PC-3 (cell line): Measurements from ENCODE around the gene EVA1A.

Source experiments
- EZH2 ChIP-seq: fragments of 300-600 bp; sonication (generic); IDR thresholded peaks from one replicate; pipeline ENCODE4 v1.6.1; 2017; ENCODE audit warnings: antibody characterized with exemption, mild to moderate bottlenecking, low read length; ENCODE audit not compliant: unreplicated experiment
- EZH2phosphoT487 ChIP-seq: fragments of 300-600 bp; sonication (generic); IDR thresholded peaks from 2 replicates; pipeline ENCODE4 v1.6.1; 2018; ENCODE audit warnings: mild to moderate bottlenecking, antibody characterized with exemption, low read length, borderline replicate concordance
- TF ChIP-seq, protein P1 (sequence below): fragments of 300-600 bp; sonication (generic); conservative IDR thresholded peaks from 2 replicates; pipeline ENCODE4 v1.5.1; 2017; ENCODE audit warnings: antibody characterized with exemption, low read depth, mild to moderate bottlenecking, low read length

DNA sequence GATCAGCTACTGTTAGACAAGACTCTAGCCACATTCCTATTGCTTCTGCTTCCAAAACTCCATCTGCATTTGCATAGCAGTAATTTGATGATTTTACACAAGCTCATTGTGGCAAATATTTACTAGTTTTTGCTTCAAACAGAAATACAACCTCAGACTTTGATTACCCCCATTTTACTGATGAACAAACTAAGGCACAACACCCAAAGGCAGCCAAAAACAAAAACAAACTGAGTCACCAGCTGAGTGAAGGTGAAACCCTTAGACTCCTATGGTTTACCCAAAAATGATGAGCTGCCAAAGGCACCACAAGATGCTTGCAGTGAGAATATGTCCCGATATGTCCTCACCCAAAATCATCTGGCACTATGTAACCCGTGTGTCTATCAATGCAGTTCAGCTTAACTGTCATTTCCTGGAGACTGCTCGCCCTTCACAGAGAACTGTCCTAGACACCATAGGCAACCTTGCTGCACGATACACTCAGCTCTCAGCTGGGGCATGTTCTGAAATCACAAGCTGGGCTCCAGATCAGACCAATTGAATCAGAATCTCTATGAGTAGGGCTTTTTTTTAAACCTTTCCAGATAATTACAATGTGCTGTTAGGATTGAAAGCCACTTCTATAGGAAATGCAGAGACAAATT, 4.1 kb upstream of the EVA1A start:
- TF ChIP-seq, protein P1, sequence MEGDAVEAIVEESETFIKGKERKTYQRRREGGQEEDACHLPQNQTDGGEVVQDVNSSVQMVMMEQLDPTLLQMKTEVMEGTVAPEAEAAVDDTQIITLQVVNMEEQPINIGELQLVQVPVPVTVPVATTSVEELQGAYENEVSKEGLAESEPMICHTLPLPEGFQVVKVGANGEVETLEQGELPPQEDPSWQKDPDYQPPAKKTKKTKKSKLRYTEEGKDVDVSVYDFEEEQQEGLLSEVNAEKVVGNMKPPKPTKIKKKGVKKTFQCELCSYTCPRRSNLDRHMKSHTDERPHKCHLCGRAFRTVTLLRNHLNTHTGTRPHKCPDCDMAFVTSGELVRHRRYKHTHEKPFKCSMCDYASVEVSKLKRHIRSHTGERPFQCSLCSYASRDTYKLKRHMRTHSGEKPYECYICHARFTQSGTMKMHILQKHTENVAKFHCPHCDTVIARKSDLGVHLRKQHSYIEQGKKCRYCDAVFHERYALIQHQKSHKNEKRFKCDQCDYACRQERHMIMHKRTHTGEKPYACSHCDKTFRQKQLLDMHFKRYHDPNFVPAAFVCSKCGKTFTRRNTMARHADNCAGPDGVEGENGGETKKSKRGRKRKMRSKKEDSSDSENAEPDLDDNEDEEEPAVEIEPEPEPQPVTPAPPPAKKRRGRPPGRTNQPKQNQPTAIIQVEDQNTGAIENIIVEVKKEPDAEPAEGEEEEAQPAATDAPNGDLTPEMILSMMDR = no peak
- TF ChIP-seq EZH2 = no peak
- TF ChIP-seq EZH2phosphoT487 = no peak
